Femur (tissue), 1 donor: Measurements from ENCODE around the gene DLK1.

Experiments
- DNase-seq: peaks from one replicate; pipeline ENCODE4 v3.0.0-alpha.2; 2017

The DLK1 gene

GRCh38 chr14:100693877-100694578, 32.7 kb upstream of the DLK1 start:
- no peak for DNase-seq

GRCh38 chr14:100694579-100695422, 31.9 kb upstream of the DLK1 start:
- DNase-seq: peak; percentile 18

- DNase-seq: no peak
These were observed 31.3 kb upstream of the DLK1 start for GRCh38 chr14:100695423-100695738.

- no peak for DNase-seq
These were observed 30.7 kb upstream of the DLK1 start for GRCh38 chr14:100696008-100696407.

GRCh38 chr14:100696590-100696989, 30.1 kb upstream of the DLK1 start:
- no peak for DNase-seq

GRCh38 chr14:100698066-100698465, 28.6 kb upstream of the DLK1 start:
- no peak for DNase-seq

- no peak for DNase-seq
These were observed 27.8 kb upstream of the DLK1 start for GRCh38 chr14:100698666-100699448.

- DNase-seq: no peak
These were observed 25.4 kb upstream of the DLK1 start for GRCh38 chr14:100701314-100701713.

- DNase-seq: no peak
These were observed 24.1 kb upstream of the DLK1 start for GRCh38 chr14:100702590-100702989.

- DNase-seq: peak; percentile 77
These were observed 23.1 kb upstream of the DLK1 start for GRCh38 chr14:100703386-100704220.

GRCh38 chr14:100706200-100706599, 20.5 kb upstream of the DLK1 start:
- DNase-seq: no peak

GRCh38 chr14:100706860-100707259, 19.8 kb upstream of the DLK1 start:
- no peak for DNase-seq

- DNase-seq: peak; percentile 94
These were observed 18.0 kb upstream of the DLK1 start for GRCh38 chr14:100708425-100709288.

- peak; percentile 71 for DNase-seq
These were observed 17.1 kb upstream of the DLK1 start for GRCh38 chr14:100709289-100710284.

- no peak for DNase-seq
These were observed 16.3 kb upstream of the DLK1 start for GRCh38 chr14:100710391-100710790.

- no peak for DNase-seq
These were observed 15.7 kb upstream of the DLK1 start for GRCh38 chr14:100710826-100711462.

- DNase-seq: no peak
These were observed 15.2 kb upstream of the DLK1 start for GRCh38 chr14:100711493-100711892.

- no peak for DNase-seq
These were observed 14.2 kb upstream of the DLK1 start for GRCh38 chr14:100712490-100712889.

- DNase-seq: no peak
These were observed 13.0 kb upstream of the DLK1 start for GRCh38 chr14:100713705-100714104.
